Adrenal gland (tissue), 5 donors: ENCODE results near the gene SNRPF.

ENCODE experiments used
- CTCF ChIP-seq, 6 experiments: fragments of 450-650 bp in 4 of 6; fragments of 200-600 bp in 2 of 6; sonication (generic) in 1 of 6; IDR thresholded peaks; 1 replicate in 5 of 6; 2 replicates in 1 of 6; pipeline versions ENCODE4 v1.5.1 to v1.8.0; 2016 to 2021; ENCODE audit warnings: antibody characterized with exemption in 6 of 6, mild to moderate bottlenecking in 2 of 6, moderate library complexity in 1 of 6
- POLR2A ChIP-seq, 2 donors: fragments of 450-650 bp; IDR thresholded peaks; one replicate each; pipeline ENCODE4 v1.6.1; 2017; ENCODE audit warnings: antibody characterized with exemption in 2 of 2, mild to moderate bottlenecking in 2 of 2, moderate library complexity in 1 of 2
- donor health status: DM: no; HTN: no; CAD: no.

- TF ChIP-seq CTCF (IDR thresholded peaks at IDR 0.05) (no peak), POLR2A (IDR thresholded peaks at IDR 0.05) (no peak)
Observed at GRCh38 chr12:95880895-95881294, 22.1 kb downstream of the SNRPF start.
